Measurements from ENCODE around the gene CACNA1A. TPM values are rescaled to one million over a fixed set of nuclear protein-coding genes. Genes with fewer than 3 reads are reported as not detected.

CACNA1A gene
- total RNA-seq, 1 donor from 2014 or later = 0.42 TPM

DNA sequence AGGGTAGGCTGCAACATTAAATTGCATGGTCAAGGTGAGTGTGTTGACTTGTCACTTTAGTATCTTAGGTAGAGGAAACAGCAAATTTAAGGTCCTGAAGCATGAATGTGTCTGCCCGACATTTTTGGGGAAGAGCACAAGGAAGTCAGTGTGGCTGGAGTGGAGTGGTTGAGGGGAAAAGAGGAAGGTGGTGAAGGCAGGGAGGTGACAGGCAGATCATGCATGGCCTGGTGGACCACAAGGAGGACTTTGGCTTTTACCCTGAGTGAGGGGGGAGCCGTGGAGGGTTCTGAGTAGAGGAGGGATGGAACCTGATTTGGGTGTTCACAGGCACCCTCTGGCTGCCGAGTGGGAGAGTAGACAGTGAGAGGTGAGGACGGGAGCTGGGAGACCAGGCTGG lies 188.1 kb downstream of the CACNA1A start:
- TF ChIP-seq, protein P1, sequence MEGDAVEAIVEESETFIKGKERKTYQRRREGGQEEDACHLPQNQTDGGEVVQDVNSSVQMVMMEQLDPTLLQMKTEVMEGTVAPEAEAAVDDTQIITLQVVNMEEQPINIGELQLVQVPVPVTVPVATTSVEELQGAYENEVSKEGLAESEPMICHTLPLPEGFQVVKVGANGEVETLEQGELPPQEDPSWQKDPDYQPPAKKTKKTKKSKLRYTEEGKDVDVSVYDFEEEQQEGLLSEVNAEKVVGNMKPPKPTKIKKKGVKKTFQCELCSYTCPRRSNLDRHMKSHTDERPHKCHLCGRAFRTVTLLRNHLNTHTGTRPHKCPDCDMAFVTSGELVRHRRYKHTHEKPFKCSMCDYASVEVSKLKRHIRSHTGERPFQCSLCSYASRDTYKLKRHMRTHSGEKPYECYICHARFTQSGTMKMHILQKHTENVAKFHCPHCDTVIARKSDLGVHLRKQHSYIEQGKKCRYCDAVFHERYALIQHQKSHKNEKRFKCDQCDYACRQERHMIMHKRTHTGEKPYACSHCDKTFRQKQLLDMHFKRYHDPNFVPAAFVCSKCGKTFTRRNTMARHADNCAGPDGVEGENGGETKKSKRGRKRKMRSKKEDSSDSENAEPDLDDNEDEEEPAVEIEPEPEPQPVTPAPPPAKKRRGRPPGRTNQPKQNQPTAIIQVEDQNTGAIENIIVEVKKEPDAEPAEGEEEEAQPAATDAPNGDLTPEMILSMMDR (IDR thresholded peaks at IDR 0.05) = no peak
- Mint-ChIP-seq H3K27me3 (ENCODE audit: low read depth) (peaks cover 15% of the 10 kb centered on the region), H3K27ac (ENCODE audit: unreplicated experiment) (no peak overlapping the region), H3K36me3 (ENCODE audit: low read depth) (no peaks in the 10 kb centered on the region), H3K9me3 (ENCODE audit: low read depth) (peaks cover 10% of the 10 kb centered on the region), H3K4me3 (ENCODE audit: unreplicated experiment) (no peak overlapping the region), H3K4me1 (ENCODE audit: low read depth) (no peaks in the 10 kb centered on the region)
- DNase-seq (ENCODE audit: low spot score) = no peak

DNA sequence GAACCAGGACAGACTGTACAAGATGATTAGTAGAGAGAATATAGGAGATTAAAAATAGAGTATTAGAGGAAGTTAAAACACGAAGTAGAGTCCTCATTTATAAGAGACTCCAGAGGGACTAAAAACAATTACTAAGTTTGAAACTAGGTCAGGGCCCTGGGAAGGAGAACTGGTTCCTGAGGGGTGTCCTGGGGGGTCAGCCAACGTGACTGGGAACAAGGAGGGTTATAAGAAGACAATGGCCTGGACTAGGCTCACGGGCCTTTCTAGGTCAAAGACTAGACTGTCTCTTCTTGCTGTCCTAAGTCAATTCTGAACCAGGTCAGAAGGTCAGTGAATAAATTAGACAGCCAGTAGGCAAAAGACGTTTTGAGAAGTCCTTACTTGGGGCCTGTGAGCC lies 190.8 kb downstream of the CACNA1A start:
- H3K4me3 Mint-ChIP-seq (ENCODE audit: unreplicated experiment) = no peak overlapping the region
- TF ChIP-seq, protein P1 (IDR thresholded peaks at IDR 0.05) = no peak
- H3K27me3 Mint-ChIP-seq (ENCODE audit: low read depth) = peaks cover 15% of the 10 kb centered on the region
- peaks cover 13% of the 10 kb centered on the region for H3K9me3 Mint-ChIP-seq (ENCODE audit: low read depth)
- no peaks in the 10 kb centered on the region for H3K36me3 Mint-ChIP-seq (ENCODE audit: low read depth)
- DNase-seq (ENCODE audit: low spot score) = no peak
- no peak overlapping the region for H3K27ac Mint-ChIP-seq (ENCODE audit: unreplicated experiment)
- no peaks in the 10 kb centered on the region for H3K4me1 Mint-ChIP-seq (ENCODE audit: low read depth)

DNA sequence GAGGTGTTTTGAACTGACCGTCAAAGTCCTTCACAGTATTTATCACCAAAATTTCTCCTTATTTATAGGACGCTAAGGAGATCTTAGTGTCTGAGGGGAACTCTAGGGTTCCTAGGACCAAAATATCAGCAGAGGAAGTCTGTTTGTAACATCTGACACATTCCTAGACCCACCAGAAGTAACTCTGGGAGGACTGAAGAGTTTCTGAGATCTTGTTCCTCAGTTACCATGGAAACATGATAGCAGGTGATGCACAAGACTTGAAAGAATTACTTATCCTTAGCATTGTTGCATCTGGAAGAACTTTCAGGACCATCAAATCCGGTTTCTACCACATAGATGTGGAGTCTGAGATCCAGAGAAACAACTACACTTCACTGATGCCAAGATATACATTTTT lies 191.5 kb downstream of the CACNA1A start:
- H3K36me3 Mint-ChIP-seq (ENCODE audit: low read depth) = no peaks in the 10 kb centered on the region
- no peak overlapping the region for H3K27ac Mint-ChIP-seq (ENCODE audit: unreplicated experiment)
- no peak overlapping the region for H3K4me3 Mint-ChIP-seq (ENCODE audit: unreplicated experiment)
- H3K4me1 Mint-ChIP-seq (ENCODE audit: low read depth) = no peaks in the 10 kb centered on the region
- peaks cover 15% of the 10 kb centered on the region for H3K27me3 Mint-ChIP-seq (ENCODE audit: low read depth)
- DNase-seq (ENCODE audit: low spot score) = no peak
- TF ChIP-seq, protein P1 (IDR thresholded peaks at IDR 0.05) = no peak
- H3K9me3 Mint-ChIP-seq (ENCODE audit: low read depth) = peaks cover 13% of the 10 kb centered on the region

DNA sequence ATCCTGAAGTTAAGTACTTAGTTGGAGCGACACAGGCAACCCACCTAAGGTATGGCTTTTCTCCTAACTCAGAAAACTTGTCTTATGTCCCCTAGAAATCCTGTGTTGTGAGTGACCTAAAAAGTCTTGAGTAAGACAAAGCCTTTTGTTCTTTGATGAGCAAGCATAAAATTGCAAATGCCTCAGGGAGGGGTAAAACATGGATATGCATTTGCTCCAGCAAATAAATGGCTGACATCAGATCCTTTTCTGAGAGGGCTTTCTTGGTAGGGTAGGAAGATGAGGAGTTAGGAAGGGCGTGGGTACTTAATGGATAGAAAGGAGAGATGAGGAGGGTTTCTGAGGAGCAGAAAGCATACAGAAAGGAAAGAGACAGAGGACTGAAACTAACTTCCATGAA lies 192.4 kb downstream of the CACNA1A start:
- Mint-ChIP-seq H3K27ac (ENCODE audit: unreplicated experiment) (no peak overlapping the region), H3K4me3 (ENCODE audit: unreplicated experiment) (no peak overlapping the region), H3K4me1 (ENCODE audit: low read depth) (no peaks in the 10 kb centered on the region), H3K36me3 (ENCODE audit: low read depth) (no peaks in the 10 kb centered on the region), H3K27me3 (ENCODE audit: low read depth) (peaks cover 12% of the 10 kb centered on the region), H3K9me3 (ENCODE audit: low read depth) (peaks cover 11% of the 10 kb centered on the region)
- TF ChIP-seq, protein P1 (IDR thresholded peaks at IDR 0.05) = no peak
- DNase-seq (ENCODE audit: low spot score) = no peak

DNA sequence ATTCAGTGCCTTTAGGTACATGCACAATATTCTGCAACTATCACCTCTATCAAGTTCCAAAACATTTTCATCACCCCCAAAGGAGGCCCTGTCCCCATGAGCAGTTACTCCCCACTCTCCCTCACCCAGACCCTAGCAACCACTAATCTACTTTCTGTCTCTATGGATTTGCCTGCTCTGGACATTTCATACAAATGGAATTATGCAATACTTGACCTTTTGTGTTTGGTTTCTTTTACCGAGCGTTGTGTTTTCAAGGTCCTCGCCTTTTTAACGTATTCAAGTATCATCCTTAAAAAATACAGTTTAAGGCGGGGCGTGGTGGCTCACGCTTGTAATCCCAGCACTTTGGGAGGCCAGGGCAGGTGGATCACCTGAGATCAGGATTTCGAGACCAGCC lies 196.4 kb downstream of the CACNA1A start:
- Mint-ChIP-seq H3K4me3 (ENCODE audit: unreplicated experiment) (no peak overlapping the region), H3K9me3 (ENCODE audit: low read depth) (peaks cover 7% of the 10 kb centered on the region)
- TF ChIP-seq, protein P1 (IDR thresholded peaks at IDR 0.05) = no peak

More for the DNA sequence above, 196.4 kb downstream of the CACNA1A start:
- no peak for DNase-seq (ENCODE audit: low spot score)
- H3K36me3 Mint-ChIP-seq (ENCODE audit: low read depth) = no peaks in the 10 kb centered on the region
- H3K27me3 Mint-ChIP-seq (ENCODE audit: low read depth) = peaks cover 13% of the 10 kb centered on the region
- no peaks in the 10 kb centered on the region for H3K4me1 Mint-ChIP-seq (ENCODE audit: low read depth)
- H3K27ac Mint-ChIP-seq (ENCODE audit: unreplicated experiment) = no peak overlapping the region

All from chondrocyte (in vitro differentiated cells).